ENCODE data around the gene MYO16.

GRCh38 chr13:109033090-109033489 lies 403.7 kb downstream of the MYO16 start:
- TF ChIP-seq GATA2 (IDR thresholded peaks at IDR 0.05; ENCODE audit: low read depth, low read length), result no peak
- TF ChIP-seq GATA3 (IDR thresholded peaks at IDR 0.05; ENCODE audit: low read depth, low read length), result no peak
